SK-N-MC (cell line): Measurements from ENCODE around the gene WIPF3.
"Not testable (repeated sequence)": the region's sequence is repeated elsewhere in the genome, so short reads cannot be mapped to it uniquely, and the experiment has no call there.

ENCODE experiments used
- DNase-seq: peaks from one replicate; pipeline ENCODE4 v3.0.0-alpha.2; 2011; ENCODE audit warnings: low read depth, low spot score
- H3K27ac ChIP-seq: fragments of 200-600 bp; sonication (generic); 2 replicates; pipeline ENCODE4 v1.5.1; 2016; ENCODE audit warnings: mixed run types
- H3K36me3 ChIP-seq: fragments of 200-600 bp; sonication (generic); 2 replicates; pipeline ENCODE4 v1.6.1; 2017; ENCODE audit warnings: antibody characterized with exemption, low read length, mixed read lengths; ENCODE audit not compliant: insufficient read depth
- H3K4me3 ChIP-seq: fragments of 200-600 bp; sonication (generic); 2 replicates; pipeline ENCODE4 v1.5.1; 2016
- H3K9ac ChIP-seq: fragments of 200-600 bp; sonication (generic); 2 replicates; pipeline ENCODE4 v1.8.0; 2017; ENCODE audit warnings: mixed run types, mixed read lengths; ENCODE audit not compliant: insufficient read length
- H3K9me3 ChIP-seq: fragments of 200-600 bp; sonication (generic); 2 replicates; pipeline ENCODE4 v1.6.1; 2017; ENCODE audit warnings: low read depth, mild to moderate bottlenecking, antibody characterized with exemption, low read length, moderate library complexity, mixed read lengths
- EZH2 ChIP-seq: fragments of 200-600 bp; sonication (generic); IDR thresholded peaks from one replicate; pipeline ENCODE4 v1.6.1; 2017; ENCODE audit warnings: antibody characterized with exemption
- FOXP2 ChIP-seq: optimal IDR thresholded peaks from 2 replicates; pipeline ENCODE3; 2011; ENCODE audit warnings: mild to moderate bottlenecking, moderate library complexity; ENCODE audit not compliant: insufficient read depth; ENCODE audit errors: extremely low read length, control extremely low read depth
- POLR2AphosphoS5 ChIP-seq: IDR thresholded peaks from 2 replicates; pipeline ENCODE4 v1.6.1; 2012; ENCODE audit warnings: mild to moderate bottlenecking, low read depth, low read length, borderline replicate concordance

WIPF3 gene

GRCh38 chr7:29884399-29885272 is 78.3 kb downstream of the WIPF3 start:
- H3K27ac ChIP-seq: peak overlapping the region; percentile 58; the same call in 1 of the 2 replicates
- no peak for DNase-seq
- TF ChIP-seq FOXP2 (no peak), POLR2AphosphoS5 (no peak), EZH2 (no peak)
- no peaks in the 10 kb centered on the region for H3K9me3 ChIP-seq
- H3K9ac ChIP-seq: peak overlapping the region; percentile 66
- no peaks in the 10 kb centered on the region for H3K36me3 ChIP-seq
- peak overlapping the region; percentile 28; the same call in 1 of the 2 replicates for H3K4me3 ChIP-seq

- no peak for DNase-seq
- TF ChIP-seq FOXP2 (no peak), EZH2 (no peak), POLR2AphosphoS5 (no peak)
These were observed 79.3 kb downstream of the WIPF3 start for GRCh38 chr7:29885626-29886025.

GRCh38 chr7:29886827-29887226 is 80.5 kb downstream of the WIPF3 start:
- no peak for TF ChIP-seq FOXP2
- TF ChIP-seq POLR2AphosphoS5: no peak
- TF ChIP-seq EZH2: no peak
- Histone ChIP-seq H3K27ac (no peak overlapping the region), H3K9ac (no peak overlapping the region), H3K9me3 (no peaks in the 10 kb centered on the region), H3K36me3 (no peaks in the 10 kb centered on the region), H3K4me3 (no peak overlapping the region)
- no peak for DNase-seq

More at GRCh38 chr7:29885626-29886025, 79.3 kb downstream of the WIPF3 start:
- Histone ChIP-seq H3K27ac (no peak overlapping the region), H3K4me3 (no peak overlapping the region), H3K9me3 (no peaks in the 10 kb centered on the region), H3K9ac (no peak overlapping the region), H3K36me3 (no peaks in the 10 kb centered on the region)

GRCh38 chr7:29888006-29888405 is 81.7 kb downstream of the WIPF3 start:
- H3K36me3 ChIP-seq: no peaks in the 10 kb centered on the region
- no peak for DNase-seq
- no peak overlapping the region for H3K4me3 ChIP-seq
- no peak for TF ChIP-seq POLR2AphosphoS5
- no peak for TF ChIP-seq FOXP2
- TF ChIP-seq EZH2: no peak
- H3K9me3 ChIP-seq: no peaks in the 10 kb centered on the region
- no peak overlapping the region for H3K9ac ChIP-seq
- H3K27ac ChIP-seq: no peak overlapping the region

GRCh38 chr7:29889288-29889687 is 83.0 kb downstream of the WIPF3 start:
- H3K9ac ChIP-seq: no peak overlapping the region
- no peak overlapping the region for H3K4me3 ChIP-seq
- H3K9me3 ChIP-seq: no peaks in the 10 kb centered on the region
- no peak for TF ChIP-seq EZH2
- TF ChIP-seq FOXP2: no peak
- TF ChIP-seq POLR2AphosphoS5: no peak
- DNase-seq: no peak
- no peaks in the 10 kb centered on the region for H3K36me3 ChIP-seq
- no peak overlapping the region for H3K27ac ChIP-seq

GRCh38 chr7:29890251-29890650 is 83.9 kb downstream of the WIPF3 start:
- H3K9ac ChIP-seq: no peak overlapping the region
- no peaks in the 10 kb centered on the region for H3K9me3 ChIP-seq
- no peak overlapping the region for H3K27ac ChIP-seq
- no peaks in the 10 kb centered on the region for H3K36me3 ChIP-seq
- TF ChIP-seq EZH2: no peak
- TF ChIP-seq POLR2AphosphoS5: no peak
- no peak for TF ChIP-seq FOXP2
- no peak for DNase-seq
- H3K4me3 ChIP-seq: no peak overlapping the region

- not testable (repeated sequence) for H3K4me3 ChIP-seq, H3K9me3 ChIP-seq, H3K9ac ChIP-seq, H3K36me3 ChIP-seq, H3K27ac ChIP-seq, DNase-seq
These were observed 84.5 kb downstream of the WIPF3 start for GRCh38 chr7:29890786-29891185.

- TF ChIP-seq FOXP2 (no peak), POLR2AphosphoS5 (no peak), EZH2 (no peak)
- Histone ChIP-seq H3K9me3 (no peaks in the 10 kb centered on the region), H3K27ac (no peak overlapping the region), H3K36me3 (no peaks in the 10 kb centered on the region), H3K9ac (no peak overlapping the region), H3K4me3 (no peak overlapping the region)
- DNase-seq: no peak
These were observed 85.5 kb downstream of the WIPF3 start for GRCh38 chr7:29891766-29892165.

- Histone ChIP-seq H3K9me3 (no peaks in the 10 kb centered on the region), H3K27ac (no peak overlapping the region), H3K36me3 (no peaks in the 10 kb centered on the region), H3K4me3 (no peak overlapping the region), H3K9ac (no peak overlapping the region)
- TF ChIP-seq FOXP2 (no peak), EZH2 (no peak), POLR2AphosphoS5 (no peak)
- DNase-seq: no peak
These were observed 85.9 kb downstream of the WIPF3 start for GRCh38 chr7:29892231-29892630.
